OCI-LY3 (cell line): Measurements from ENCODE around the gene NARS2.

Experiments used
- CTCF ChIP-seq: fragments of 200-600, 300-600 bp; sonication (generic); IDR thresholded peaks from 2 replicates; pipeline ENCODE4 v1.5.1; 2014; ENCODE audit warnings: antibody characterized with exemption, low read length, low read depth
- EZH2phosphoT487 ChIP-seq: fragments of 200-600 bp; shearing (Covaris generic); IDR thresholded peaks from 2 replicates; pipeline ENCODE4 v1.6.1; 2018; ENCODE audit warnings: antibody characterized with exemption, mixed run types, low read depth

DNA sequence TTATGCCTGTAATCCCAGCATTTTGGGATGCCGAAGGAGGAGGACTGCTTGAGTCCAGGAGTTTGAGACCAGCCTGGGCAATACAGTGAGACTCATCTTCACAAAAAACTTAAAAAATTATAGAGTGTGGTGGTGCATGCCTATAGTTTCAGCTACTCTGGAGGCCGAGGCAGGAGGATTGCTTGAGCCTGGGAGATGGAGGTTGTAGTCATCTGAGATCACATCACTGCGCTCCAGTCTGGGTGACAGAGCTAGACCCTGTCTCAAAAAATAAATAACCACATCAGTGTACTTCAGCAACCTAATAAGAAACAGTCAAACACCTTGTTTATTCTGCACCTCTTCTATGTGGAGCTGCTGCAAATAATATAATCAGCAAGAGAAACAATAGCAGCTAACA lies 1.4 kb downstream of the NARS2 start:
- TF ChIP-seq CTCF (no peak), EZH2phosphoT487 (no peak)
